Measurements from ENCODE around the gene SH2D7.

Gene SH2D7

GRCh38 chr15:78104566-78105475 lies 12.5 kb downstream of the SH2D7 start:
- no peak for DNase-seq

DNA sequence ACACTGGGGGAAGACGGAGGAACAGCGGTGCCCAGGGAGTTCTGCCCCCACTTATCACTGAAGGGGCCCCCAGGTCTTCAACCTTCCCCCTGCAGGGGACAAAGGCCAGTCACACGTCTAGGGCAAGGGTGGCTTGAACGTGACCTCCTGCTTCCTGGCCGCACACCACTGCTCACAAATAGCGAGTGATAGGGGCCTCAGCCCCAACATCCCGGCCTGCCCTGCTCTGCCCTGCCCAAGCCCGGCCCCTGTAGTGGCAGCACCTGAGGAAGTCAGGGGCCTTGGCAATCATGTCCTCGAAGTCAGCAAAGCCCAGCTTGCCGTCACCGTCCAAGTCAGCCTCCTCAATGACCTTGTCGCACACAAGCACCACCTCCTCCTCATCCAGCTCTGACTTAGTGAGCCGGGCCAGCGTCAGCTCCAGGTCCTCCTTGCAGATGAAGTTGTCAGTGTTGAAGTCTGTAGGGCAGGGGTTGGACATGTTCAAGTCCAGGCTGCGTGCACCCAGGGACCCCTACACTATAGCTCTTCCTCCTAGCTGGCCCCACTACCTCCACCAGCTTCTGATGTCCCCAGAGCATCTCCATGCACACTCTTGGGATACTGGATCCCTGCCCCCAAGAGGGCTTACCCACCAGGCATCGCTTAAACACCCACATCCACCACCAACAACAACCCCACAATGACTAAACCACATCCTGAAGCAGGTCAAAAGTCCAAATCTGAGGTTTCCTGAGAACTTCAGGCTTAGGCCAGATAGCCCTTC lies 13.3 kb downstream of the SH2D7 start:
- no peak for DNase-seq

GRCh38 chr15:78107471-78107870 lies 15.1 kb downstream of the SH2D7 start:
- no peak for DNase-seq

DNA sequence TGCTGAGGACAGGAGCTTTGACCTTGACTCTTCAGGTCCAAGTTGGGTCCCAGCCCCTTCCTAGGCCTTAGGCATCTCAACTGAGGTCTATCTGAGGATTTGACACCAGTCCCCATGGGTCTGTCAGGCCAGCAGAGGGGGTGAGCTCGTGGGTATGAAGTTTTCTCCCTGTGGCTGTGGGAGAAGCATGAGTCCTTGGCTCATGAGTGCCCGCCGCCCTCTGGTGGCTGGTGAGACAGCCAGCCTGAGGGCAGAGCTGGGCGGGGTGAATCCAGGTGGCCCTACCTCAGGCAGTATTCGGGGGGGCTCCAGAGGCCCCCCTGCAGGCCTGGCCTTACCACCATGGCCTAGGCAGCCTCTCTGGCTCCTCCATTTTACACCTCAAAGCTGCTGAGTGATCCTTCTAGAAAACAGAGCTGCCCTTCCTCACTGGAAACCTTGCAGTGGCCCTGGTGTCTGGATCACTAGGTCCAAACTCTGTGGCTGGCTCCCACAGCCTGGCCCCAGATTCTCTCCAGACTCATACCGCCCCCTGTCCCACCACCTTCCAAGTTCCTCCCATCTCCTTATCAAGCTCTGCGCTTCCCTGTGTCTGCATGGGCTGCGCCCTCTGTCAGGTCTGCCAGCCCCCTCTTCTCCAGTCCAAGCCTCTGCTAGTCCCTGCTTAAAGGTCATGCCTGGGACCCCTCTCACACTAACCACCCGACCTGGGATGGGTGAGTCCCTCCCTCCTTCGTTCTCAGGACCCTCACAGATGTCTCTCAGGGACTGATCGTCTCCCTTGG lies 16.1 kb downstream of the SH2D7 start:
- DNase-seq: peak; percentile 91

DNA sequence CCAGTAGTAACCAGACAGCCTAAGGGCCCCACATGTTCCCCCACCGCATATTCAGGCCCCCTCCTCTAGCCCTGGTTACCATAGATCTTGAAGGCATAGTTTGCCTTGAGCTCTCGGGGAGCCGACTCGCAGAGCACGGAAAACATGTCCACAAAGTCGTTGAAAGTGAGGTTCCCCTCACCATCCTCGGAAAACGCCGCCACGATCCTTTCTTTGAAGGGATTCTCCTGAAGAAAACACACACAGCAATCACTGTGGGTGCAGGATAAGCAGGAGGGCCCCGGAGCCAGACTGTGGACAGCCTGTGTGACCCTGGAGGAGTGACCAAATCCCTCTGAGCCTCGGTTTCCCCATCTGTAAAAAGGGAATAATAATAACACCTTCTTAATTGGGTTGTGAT lies 16.8 kb downstream of the SH2D7 start:
- no peak for DNase-seq

DNA sequence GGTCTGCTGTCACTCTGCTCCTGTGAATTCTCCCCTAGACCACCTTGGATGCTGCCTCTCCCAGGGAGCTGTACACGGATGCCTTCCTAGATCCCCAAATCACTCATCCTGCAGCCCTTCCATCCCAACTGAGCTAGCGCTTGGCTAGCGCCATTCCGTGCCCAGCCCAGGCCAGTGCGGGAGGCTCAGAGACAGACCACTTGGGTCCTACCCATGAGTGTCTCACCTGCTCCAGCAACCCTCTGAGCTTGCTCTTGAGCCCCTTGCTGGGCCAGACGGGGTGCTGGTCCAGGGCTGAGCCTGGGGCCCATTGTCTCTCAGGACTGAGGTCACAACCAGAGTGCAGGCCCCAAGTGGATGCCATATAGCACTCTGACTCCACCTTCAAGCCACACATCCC lies 17.7 kb downstream of the SH2D7 start:
- no peak for DNase-seq

DNA sequence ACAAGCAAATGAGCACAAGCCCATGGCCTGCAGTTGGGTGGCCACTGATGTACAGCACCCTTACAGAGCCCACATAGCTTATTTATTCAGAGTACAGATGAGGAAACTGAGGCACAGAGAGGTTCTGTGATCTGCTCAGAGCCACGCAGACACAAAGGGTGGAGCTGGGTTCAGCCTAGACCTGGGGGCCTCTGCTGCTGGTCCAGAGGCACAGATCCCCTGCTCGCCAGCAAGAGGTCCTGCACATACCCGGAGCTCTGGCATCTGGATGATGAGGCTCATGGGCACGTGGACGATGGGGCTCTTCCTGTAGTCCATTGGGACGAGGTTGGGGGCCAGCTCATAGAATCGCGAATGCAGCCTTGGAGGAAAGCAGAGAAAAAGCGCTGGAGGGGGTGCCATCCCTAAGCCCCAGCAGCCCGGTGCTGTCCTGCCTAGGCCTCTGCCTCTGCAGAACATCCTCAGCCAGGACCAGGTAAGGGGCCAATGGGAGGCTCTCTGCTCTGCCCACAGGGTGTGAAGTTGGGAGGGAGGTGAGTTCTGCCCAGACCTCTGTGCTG lies 18.6 kb downstream of the SH2D7 start:
- DNase-seq: no peak

GRCh38 chr15:78111788-78112187 lies 19.4 kb downstream of the SH2D7 start:
- DNase-seq: no peak

GRCh38 chr15:78112551-78112950 lies 20.2 kb downstream of the SH2D7 start:
- DNase-seq: no peak

DNA sequence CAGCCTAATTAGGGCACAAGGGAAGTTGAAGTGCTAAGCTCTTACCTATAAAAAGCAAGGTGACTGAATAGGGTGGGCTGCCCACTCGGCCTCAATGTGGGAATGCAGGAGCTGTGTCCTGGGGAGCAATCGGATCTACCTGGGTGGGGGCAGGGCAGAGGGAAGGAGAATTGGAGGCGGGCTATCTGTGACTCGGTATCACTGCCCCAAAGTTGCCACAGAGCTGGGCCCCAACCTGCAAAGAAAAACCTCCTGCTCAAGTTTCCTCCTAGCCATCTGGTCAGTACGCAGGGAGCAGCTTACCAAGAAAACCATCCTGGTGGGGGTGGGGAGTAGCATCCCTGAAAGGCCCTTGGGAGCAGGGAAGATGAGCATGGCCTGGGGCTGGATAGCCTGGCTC lies 28.2 kb downstream of the SH2D7 start:
- peak; percentile 94 for DNase-seq

DNA sequence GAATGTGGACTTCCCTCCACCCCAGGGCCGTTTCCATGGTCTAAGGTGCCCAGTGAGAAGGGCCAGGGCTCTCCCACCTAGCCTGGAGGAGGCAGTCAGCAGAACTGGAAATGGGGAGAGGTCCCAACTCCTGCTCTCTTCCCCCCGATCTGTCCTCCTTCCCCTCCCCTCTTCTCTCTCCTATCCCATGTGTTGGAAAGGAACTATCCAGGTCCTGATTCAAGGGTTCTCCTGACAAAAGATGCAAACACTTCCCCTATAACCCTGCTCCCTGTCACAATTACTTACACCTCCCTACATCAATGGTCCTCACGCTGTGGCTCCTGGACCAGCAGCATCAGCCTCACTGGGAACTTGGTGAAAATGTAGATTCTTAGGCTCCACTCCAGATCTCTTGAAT lies 32.9 kb downstream of the SH2D7 start:
- DNase-seq: no peak

GRCh38 chr15:78127882-78128281 lies 35.5 kb downstream of the SH2D7 start:
- no peak for DNase-seq

DNA sequence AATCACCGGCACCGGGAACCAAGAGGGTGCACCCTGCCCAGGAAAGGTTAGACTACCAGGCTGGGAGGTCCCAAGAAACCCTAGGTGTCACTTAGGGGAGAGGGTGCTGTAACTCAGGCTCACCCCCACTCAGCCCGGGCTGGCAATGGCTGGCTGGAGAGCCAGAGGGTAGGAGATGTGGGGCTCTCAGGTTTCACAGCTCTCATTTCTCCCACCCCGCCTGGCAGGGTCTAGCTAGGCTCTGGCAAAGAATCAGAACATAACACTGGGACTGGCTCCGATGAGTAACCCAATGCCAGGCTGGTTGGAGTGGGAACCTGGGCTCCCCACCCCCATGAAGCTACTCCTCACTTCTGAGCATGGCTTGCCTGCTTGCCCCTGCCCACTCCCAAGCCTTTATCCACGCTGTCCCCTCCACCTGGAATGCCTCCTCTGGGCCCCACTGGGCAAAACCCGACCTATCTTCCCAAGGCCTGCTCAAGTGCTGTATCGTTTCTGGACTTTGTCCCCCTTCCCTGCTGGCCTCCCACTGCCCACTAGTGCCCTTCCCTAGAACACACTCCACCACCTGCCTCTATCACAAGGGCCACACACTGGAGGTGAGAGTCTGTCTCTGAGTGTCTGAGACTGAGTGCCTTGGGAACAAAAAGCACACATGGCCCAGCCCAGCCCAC lies 36.9 kb downstream of the SH2D7 start:
- no peak for DNase-seq

DNA sequence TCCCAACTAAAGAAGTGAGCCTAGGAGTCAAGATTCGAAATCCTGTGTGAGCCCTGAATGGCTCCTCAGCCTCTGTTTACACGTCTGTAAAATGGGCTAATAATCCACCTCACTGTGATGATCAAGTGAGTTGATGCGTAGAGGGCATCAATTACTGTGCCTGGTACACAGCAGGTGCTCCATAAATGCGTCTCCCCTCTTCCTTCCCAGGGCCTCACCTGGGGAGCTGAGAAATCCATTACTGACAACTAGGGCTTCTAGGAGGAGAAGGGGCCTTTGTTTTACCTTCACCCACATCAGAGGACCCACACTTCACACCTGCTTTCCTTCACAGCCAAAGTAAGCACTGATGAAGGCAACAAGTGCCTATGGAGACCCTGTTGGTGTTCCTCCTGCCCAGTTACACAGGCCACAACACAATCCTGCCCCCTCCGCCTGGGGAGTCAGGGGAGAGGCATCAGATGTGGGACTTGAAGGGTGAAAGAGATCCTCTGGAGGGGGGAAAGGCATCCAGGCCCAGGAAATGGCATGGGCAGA lies 37.5 kb downstream of the SH2D7 start:
- no peak for DNase-seq

- DNase-seq: no peak
Measured at GRCh38 chr15:78130466-78131294, 38.3 kb downstream of the SH2D7 start.

DNA sequence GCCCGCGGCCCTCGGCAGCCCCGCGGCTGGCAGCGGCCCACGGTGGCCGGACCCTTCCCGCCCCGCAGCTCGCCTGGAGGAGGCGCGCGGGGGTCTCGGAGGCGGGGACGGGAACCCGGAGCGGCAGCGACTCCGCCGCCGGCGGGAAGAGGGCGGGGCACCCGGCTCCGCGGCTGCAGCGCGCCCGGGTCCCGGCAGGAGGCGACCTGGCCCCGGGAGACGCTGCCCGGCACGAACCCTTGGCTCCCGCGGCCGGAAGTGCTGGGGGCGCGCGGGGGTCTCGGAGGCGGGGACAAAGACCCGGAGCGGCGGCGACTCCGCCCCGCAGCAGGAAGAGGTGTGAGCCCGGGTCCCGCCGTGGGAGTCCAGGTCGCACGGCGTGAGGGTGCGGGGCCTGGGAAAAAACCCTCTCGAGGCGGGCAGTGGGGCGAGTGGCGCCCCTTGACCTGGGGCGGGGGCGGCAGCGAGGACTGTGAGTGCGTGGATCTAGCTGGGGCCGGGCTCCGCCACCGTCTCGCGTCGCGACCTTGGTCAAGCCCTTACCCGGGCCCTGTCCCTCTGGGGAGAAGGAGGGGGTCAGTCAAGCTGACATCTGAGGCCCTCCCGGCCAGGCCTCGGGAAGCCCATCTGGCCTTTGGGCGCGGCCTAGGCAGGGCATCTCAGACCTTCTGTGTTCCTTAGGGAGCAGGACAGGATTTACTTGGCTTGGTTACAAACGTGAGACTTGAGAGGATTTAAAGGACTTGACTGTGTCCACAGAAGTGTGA lies 39.1 kb downstream of the SH2D7 start, which contains the start of gene CIB2:
Gene CIB2, minus strand, starts transcription at position 151 of the 767 bp plus-strand sequence. CDS start 230 bp downstream, outside the sequence.
- peak; percentile 90 for DNase-seq

GRCh38 chr15:78133801-78134200 lies 41.4 kb downstream of the SH2D7 start:
- no peak for DNase-seq

- DNase-seq: no peak
Measured at GRCh38 chr15:78139578-78139977, 47.2 kb downstream of the SH2D7 start.

DNA sequence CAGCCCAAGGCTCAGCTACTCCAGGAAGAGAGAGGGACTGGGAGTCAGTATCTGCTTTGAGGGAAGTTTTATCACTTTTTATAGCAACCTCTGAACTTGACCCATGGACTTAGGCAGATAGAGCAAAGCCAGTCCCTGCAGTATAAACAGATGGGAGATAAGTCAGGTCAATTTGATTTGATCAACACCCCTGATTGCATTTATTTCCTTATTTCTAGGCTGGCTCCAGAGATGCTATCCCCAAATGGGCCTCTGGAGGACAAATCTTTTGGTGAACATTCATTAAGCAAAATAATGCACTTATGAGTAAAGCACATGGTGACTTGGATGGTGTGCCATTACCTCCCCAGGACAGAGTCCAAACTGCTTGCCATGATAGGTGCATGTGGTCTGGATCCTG lies 47.9 kb downstream of the SH2D7 start:
- no peak for DNase-seq

DNA sequence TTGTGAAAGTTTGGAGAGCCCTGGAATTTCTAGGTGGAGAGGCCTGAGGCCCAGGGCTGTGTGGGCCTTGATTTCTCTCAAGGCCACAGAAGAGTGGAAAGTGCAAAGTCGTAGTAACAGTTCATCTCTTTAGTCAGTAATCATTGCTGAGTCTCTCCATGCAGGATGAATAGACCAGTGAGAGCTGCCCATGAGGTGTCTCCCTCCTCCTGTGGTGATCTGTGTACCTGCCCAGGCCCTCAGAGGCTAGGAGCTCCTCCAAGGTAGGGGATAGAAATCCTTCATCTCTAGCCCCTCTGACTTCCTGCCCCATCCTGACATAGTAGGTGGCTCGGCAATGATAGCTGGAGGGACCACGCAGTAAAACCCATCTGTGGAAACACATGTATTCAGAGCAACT lies 50.0 kb downstream of the SH2D7 start:
- DNase-seq: no peak
